ENCODE results near the gene GPR39.

GPR39 gene

DNA sequence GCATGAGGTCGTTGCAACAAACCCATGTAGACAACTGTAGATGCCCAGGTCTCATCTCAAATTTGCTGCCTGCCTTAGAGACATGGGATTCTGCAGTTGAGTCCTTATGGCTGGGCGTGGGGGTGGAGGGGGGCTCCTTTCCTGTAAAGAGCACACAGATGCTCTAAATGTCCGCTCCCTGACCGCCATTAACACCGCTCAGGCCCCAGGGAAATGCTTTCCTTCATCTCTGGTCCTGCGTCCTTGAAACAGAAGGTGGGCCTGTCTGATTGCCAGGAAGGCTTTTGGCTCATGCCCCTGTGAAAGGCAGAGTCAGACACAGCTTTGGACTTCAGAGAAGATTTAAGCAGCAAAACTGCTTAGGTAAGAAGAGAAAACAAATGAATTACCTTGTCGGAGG is 25.7 kb downstream of the GPR39 start:
- DNase-seq (ENCODE audit: low read depth in 2 of 2) = no peak

DNA sequence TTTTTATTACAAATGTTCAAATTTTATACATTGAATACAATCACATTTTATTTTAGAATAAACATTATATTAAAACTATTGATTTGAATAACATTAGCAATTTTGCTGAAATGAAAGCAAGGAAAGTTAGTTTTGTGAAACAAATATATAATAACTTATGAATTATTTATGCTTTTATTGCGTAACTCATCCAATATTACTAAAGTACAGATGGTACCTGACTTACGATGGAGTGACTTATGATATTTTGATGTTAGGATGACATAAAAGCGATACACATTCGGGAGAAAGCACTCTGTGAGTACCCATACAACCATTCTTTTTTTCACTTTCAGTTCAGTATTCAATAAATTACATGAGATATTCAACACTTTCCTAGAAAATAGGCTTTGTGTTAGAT is 26.5 kb downstream of the GPR39 start:
- no peak for DNase-seq (ENCODE audit: low read depth in 2 of 2)

GRCh38 chr2:132446444-132446843 is 29.8 kb downstream of the GPR39 start:
- DNase-seq (ENCODE audit: low read depth in 2 of 2) = no peak

DNA sequence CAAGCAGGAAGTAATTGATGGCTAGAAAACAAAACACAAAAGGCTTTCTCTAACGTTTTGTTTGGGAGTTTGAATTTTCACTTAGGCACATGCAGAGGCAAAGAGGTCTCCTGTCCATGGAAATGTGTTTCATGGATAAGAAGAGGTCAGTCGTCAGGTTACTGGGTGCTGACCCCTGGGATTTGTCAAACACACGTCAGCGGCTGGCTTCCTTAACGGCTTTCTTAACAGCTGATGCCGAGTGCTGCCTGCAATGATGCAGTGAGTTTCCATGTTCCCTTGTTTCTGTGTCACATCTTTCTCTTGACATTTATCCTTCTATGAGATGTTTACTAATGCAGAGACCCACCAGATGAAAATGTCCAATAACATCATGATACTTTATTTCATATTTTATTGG is 31.7 kb downstream of the GPR39 start:
- DNase-seq (ENCODE audit: low read depth in 2 of 2) = no peak

- DNase-seq (ENCODE audit: low read depth in 2 of 2) = no peak
These were observed 32.2 kb downstream of the GPR39 start for GRCh38 chr2:132448771-132449170.

GRCh38 chr2:132449868-132450267 is 33.3 kb downstream of the GPR39 start:
- DNase-seq (ENCODE audit: low read depth in 2 of 2) = no peak

- DNase-seq (ENCODE audit: low read depth in 2 of 2) = no peak
These were observed 44.2 kb downstream of the GPR39 start for GRCh38 chr2:132460781-132461180.

DNA sequence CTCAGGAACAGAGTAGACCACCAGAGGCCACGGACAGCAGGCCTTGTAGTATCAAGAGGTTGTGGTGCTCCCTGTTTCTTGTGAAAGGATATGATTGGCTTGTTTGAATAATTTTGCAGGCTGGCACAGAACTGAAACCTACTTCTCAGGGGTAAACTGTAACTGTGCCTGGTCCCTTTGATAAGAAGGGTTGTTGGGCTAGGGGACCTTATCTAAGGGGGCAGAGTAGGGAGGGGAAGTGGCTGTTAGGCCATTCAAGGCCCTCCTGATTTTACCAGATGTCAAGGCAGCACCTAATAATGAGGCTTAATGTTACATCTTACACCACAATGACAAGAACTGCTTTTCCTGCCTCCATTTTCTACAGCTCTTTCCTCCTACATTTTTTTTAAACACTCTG is 45.6 kb downstream of the GPR39 start:
- DNase-seq (ENCODE audit: low read depth in 2 of 2) = no peak

DNA sequence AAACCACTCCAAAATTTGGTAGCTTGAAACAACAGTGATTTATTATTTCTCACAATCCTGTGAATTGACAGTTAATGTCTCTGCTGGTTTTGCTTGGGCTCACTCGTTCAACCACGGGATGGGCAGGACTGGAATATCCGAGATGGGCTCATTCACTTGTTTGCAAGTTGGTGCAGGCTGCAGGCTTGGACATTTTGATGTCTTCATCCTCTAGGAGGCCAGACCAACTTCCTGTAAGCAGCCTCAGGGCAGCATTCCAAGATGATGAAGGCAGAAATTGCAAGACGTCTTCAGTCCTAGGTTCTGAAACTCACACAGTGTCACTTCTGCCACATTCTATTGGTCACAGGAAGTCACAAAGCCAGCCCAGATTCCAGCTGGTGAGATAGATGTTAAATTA is 47.1 kb downstream of the GPR39 start:
- no peak for DNase-seq (ENCODE audit: low read depth in 2 of 2)

DNA sequence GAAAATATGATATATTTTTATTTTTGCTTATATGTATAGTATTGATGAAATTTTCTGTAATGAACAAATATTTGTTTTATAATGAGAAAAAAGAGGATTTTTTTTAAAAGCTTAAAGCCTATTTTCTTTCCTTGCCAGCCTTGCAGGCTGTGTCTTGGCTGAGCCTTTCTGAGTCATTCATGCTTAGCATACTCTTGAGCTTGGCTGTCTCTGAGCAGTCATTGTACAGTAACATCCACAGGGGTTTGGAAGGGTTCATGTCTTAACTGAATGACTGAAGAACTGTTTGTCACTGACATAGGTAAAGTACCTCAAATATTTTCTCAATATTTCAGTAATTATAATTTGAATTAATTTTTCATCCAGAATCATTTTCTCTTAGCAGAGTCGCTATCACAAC is 49.3 kb downstream of the GPR39 start:
- no peak for DNase-seq (ENCODE audit: low read depth in 2 of 2)

GRCh38 chr2:132466428-132467028 is 49.9 kb downstream of the GPR39 start:
- DNase-seq (ENCODE audit: low read depth in 2 of 2) = no peak

DNA sequence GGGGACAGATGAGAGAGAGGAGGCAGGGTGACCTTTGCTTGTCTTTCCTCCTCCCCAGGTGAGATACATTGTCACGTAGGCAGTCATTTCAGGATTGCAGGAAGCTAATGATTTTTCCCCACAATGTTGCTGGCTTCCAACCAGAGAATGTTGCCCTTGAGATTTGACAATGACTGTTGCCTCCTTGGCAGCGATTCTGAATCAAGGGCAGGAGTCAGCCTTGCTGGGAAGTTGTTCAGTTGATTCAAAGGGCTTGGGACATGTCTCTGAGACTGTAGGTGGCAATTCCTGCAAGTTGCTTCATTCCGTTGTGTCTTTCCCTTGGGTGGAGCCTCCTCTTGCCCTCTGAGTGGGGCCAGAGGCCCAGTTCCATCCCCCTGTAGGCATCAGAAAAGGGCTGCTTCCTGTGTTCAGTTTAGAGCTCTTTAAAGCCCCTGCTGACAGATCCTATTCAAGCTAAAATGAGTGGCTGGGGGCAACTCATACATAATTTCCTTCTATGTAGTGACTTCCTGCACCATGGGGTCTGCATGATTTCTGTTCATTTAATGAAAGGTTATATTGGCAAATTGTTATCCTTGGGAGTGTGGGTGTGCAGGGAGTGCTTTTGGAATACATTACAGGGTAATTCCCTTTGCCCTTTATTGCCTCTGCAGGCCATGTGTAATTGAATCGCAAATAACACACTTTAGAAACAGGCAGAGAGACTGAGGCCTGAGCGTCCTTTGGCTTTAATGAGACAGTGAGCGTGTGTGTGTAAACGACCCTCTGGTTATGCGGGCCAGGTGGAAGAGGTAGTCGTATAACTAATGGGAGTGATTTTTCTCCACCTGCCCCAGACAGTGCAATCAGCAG is 52.4 kb downstream of the GPR39 start:
- no peak for DNase-seq (ENCODE audit: low read depth in 2 of 2)

DNA sequence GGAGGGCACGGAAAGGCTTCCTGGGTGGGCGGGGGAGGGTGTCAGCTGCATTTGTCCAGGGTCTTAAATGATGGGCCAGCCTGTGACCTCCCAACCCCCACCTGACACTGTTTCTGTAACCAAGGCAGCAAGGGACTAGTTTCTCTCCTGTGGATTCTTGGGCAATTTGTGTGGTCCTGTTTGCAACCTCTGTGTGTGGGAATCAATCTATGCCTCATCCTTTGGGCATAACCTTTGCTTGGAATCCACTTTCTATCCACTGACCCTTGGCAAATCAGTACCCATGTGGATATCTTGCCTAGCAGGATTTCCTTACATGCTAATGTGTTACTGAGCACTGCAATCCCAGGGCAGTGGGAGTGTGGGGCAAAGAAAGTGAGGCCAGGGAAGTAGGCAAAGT is 54.1 kb downstream of the GPR39 start:
- no peak for DNase-seq (ENCODE audit: low read depth in 2 of 2)

GRCh38 chr2:132473174-132473883 is 56.7 kb downstream of the GPR39 start:
- no peak for DNase-seq (ENCODE audit: low read depth in 2 of 2)

GRCh38 chr2:132475615-132476014 is 59.0 kb downstream of the GPR39 start:
- DNase-seq (ENCODE audit: low read depth in 2 of 2) = no peak

- no peak for DNase-seq (ENCODE audit: low read depth in 2 of 2)
These were observed 60.8 kb downstream of the GPR39 start for GRCh38 chr2:132477436-132477835.

- DNase-seq (ENCODE audit: low read depth in 2 of 2) = no peak
These were observed 61.4 kb downstream of the GPR39 start for GRCh38 chr2:132477962-132478361.

- no peak for DNase-seq (ENCODE audit: low read depth in 2 of 2)
These were observed 62.0 kb downstream of the GPR39 start for GRCh38 chr2:132478461-132479105.

DNA sequence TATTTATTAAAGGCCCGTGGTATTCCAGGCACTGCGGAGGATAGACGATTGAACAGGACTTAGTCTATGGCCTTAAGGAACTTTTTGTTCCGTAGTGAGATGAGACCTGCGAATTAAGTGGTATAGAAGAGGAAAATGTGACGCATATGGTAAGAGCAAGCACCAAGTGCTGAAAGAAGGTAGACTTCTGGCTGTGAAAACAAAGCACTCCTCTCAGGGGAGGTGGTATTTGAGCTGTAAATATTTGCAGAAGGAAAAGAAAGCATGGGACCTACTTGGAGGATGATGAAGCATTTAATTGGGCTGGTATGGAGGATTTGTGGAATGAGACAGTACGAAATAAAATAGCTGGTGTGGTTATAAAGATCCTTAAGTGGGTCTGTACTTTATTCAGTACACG is 62.5 kb downstream of the GPR39 start:
- DNase-seq (ENCODE audit: low read depth in 2 of 2) = no peak

GRCh38 chr2:132482821-132483220 is 66.2 kb downstream of the GPR39 start:
- no peak for DNase-seq (ENCODE audit: low read depth in 2 of 2)

DNA sequence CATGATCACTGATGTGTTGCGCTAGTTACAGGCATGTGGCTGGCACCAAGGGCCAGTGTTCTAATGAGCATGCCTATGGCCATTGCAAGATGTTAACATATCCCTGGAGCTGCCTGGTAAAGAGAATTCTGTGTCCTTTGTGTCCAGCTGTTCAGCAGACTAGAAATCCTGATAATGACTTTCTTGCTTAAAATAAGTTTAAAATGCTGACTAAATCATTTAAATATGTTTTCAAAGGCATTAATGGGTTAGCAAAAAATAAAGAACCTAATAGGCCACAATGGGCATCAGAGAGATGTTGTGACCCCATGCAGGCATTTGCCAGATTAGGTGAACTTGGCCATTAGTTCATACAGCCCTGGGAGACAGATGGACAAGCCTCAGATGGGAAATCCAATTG is 67.5 kb downstream of the GPR39 start:
- DNase-seq (ENCODE audit: low read depth in 2 of 2) = no peak

DNA sequence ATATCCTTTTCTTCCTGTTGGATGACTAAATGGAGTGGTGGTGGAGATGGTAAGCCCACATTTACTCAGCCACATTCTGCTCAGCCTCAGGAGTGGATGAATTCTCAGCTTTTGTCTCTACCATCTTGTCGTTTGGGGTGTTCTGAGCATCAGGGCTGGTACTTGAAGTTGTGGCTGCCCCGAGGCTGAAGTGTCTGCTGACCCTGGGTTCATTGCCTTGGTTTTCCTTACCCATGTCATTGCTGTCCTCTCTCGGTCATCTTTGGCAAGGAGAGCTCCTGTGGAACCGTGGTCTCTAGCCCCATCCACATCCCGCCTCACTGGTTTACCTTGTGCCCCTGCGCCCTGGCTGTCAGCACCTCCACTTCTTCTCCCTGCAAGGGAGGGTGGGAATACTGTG is 71.9 kb downstream of the GPR39 start:
- no peak for DNase-seq (ENCODE audit: low read depth in 2 of 2)

All from stimulated activated CD4-positive, alpha-beta T cell treated with anti-CD3 and anti-CD28 coated beads, Interleukin-15, amount 100 ng/mL, for 48 hours (primary cell).